Activated CD8-positive, alpha-beta memory T cell treated with anti-CD3 and anti-CD28 coated beads for 4 hours (primary cell): Measurements from ENCODE around the gene EAPP.
"Not testable (repeated sequence)": the region's sequence is repeated elsewhere in the genome, so short reads cannot be mapped to it uniquely, and the experiment has no call there.

Experiments
- DNase-seq, 2 donors: peaks; one replicate each; pipeline ENCODE4 v3.0.0-alpha.2; 2020; ENCODE audit warnings: low read depth in 2 of 2

The EAPP gene, protein sequence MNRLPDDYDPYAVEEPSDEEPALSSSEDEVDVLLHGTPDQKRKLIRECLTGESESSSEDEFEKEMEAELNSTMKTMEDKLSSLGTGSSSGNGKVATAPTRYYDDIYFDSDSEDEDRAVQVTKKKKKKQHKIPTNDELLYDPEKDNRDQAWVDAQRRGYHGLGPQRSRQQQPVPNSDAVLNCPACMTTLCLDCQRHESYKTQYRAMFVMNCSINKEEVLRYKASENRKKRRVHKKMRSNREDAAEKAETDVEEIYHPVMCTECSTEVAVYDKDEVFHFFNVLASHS

GRCh38 chr14:34539407-34540180 lies at the start of gene EAPP:
EAPP (minus strand) TSS chr14:34539701; CDS start chr14:34539628, 73 bp downstream.
- DNase-seq = peak; percentile 86 to 93

DNA sequence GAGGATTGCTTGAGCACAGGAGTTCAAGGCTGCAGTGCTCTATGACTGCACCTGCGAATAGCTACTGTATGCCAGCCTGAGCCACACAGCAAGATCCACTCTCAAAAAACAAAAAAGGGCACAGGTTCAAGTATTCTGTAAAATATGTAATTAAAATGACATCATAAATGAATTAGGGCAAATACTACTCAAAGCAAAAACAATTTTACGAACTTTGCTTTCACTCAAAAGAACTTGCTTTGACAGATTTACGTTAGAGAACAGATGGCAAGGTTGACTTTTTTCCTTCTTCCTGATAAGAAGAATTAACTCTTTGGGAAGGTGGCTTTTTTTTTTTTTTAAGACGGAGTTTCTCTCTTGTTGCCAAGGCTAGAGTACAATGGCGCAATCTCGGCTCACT lies 44.0 kb upstream of the EAPP start:
- no peak for DNase-seq

DNA sequence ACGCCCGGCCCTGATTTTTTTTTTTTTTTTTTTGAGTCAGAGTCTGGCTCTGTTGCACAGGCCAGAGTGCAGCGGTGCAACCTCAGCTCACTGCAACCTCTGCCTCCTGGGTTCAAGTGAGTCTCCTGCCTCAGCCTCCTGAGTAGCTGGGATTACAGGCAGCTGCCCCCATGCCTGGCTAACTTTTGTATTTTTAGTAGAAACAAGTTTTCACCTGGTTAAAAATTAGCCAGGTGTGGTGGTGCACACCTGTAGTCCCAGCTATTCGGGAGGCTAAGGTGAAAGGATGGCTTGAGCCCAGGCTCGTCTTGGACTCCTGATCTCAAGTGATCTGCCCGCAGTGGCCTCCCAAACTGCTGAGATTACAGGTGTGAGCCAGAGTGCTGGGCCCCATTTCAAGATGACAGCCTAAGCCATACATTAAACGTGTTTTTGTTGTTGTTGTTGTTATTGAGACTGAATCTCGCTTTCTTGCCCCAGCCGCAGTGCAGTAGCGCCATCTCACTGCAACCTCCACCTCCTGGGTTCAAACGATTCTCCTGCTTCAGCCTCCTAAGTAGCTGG lies 42.7 kb upstream of the EAPP start:
- no peak for DNase-seq

DNA sequence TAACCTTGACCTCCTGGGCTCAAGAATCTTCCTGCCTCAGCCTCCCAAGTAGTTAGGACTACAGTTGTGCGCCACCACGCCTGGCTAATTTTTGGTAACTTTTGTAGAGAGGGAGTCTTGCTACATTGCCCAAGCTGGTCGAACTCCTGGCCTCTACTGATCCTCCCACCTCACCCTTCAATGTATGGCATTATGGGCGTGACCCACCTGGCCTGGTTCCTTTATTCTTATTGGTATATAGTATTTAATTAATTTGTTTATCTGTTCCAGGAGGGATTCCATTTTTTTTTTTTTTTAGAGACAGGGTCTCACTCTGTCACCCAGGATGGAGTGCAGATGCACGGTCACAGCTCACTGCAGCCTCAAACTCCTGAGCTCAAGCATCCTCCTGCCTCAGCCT lies 40.9 kb upstream of the EAPP start:
- no peak for DNase-seq

GRCh38 chr14:34571771-34572170 lies 32.3 kb upstream of the EAPP start:
- DNase-seq = no peak

GRCh38 chr14:34569750-34570149 lies 30.2 kb upstream of the EAPP start:
- no peak for DNase-seq

GRCh38 chr14:34568803-34569202 lies 29.3 kb upstream of the EAPP start:
- DNase-seq = no peak

DNA sequence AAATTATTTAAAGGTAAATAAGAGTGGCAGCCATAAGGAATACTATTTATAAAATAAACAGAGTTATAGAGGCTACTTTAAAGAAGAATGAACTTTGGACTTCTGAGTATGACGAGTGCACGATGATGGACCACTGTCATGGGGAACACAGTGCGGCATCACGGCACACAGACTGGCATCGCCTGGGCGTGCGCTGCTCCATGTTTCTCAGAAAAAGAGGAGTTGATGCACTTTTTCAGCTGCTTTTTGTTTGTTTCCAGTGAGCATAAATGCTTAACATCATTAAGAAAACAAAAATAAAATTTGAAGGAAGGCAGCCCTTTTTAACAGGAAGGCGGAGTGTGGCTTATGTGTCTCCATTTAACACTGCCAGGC lies 23.3 kb upstream of the EAPP start:
- no peak for DNase-seq

DNA sequence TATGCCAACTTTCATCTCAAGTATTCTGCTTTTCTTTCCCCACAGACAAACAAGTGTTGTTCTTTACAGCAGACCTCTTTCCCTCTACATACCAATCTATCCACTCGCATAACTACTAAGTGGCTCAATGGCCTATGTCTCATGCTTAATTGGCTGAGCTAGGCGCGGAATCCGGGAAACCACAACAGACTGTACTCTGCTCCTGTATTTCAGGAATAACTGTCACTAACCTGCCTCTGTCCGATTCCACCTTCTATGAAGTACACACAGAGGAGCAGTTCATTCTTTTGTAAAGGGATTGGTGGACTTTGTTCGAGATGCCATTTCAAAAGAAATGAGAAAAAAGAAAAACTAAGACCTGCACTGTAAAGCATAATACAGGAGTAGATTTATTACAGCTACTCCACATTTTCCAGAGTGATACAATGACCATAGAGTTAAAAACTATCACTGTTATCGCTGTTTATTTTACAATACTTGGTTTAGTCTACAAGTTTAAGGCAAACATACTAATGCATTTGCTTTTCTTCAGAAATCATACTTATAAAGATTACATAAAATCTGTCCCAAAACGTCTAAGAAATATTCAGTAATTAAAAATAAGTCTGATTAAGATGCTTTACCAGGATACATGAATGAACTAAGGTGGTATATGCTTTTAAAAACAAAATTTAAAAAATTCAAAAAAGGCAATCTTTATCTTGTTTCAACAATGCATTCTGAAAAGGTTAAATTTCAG lies 22.7 kb upstream of the EAPP start:
- not testable (repeated sequence) for DNase-seq

GRCh38 chr14:34556498-34556829 lies 17.0 kb upstream of the EAPP start:
- not testable (repeated sequence) for DNase-seq

- DNase-seq = not testable (repeated sequence)
Observed at GRCh38 chr14:34555583-34556497, 16.3 kb upstream of the EAPP start.

DNA sequence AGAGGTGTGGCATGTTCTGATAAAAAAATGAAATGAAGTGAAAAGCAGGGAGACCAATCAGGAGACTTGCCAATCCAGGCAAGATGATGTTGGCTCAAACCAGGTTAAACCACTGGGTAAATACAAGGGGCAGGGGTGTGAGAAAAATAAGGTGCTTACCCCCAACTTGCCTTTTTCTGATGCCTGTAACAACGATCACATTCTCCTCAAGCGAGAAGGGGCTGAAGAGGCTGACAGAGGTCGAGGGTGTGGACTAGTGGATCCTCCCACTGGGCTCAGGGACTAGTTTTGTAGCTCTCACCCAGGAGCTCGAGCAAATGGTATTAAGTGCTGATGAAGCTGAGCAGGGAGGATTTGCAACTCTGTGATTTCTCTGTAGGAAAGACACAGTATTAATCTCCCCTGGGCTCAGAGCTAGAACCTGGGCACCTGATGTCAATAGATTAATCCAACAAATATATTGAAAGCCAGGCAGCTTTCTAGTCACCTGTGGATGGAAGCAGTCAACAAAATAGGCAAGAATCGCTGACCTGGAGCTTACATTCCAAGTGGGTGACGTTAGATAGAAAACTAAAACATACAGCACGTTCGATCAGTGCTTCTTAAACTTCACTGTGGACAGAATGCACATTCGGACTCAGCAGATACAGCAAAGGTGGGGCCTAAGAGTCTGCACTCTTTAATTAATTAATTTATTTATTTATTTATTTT lies 15.2 kb upstream of the EAPP start:
- no peak for DNase-seq

- not testable (repeated sequence) for DNase-seq
Observed at GRCh38 chr14:34549276-34549966, 9.9 kb upstream of the EAPP start.

DNA sequence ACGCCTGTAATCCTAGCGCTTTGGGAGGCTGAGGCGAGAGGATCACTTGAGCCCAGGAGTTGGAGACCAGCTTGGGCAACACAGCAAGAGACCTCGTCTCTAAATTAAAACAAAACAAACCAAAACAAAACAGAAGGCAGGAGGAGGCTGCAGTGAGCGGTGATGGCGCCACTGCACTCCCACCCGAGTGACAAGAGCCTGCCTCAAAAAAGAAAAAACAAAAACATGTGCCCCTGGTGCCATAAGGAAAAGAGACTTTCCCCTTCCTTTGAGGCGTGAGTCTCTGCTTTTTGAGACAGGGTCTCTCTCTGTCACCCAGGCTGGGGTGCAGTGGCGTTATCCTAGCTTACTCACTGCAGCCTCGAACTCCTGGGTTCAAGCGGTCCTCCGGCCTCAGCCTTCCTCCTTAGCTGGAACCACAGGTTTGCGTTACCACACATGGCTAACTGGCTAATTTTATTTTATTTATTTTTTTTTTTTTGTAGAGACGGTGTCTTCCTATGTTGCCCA lies 9.0 kb upstream of the EAPP start:
- DNase-seq = no peak

DNA sequence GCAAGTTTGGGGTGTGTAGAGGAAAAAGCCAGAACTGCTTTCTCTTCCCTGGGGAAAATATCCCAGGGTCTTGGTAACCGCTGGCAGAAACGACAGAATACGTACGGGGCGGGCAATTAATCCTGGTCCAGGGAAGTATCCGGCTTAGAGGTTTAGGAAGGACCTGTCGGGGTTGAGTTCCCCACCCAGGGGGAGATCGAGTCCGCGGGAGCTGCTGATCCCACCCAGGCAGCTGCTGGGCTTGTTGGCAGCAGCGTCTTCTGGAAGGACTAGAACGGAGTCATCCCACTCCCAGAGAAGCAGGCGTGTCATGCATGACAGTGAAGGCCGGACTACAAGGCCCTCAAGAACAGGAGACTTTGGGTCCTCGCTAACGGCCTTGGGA lies 7.6 kb upstream of the EAPP start:
- not testable (repeated sequence) for DNase-seq

- not testable (repeated sequence) for DNase-seq
Observed at GRCh38 chr14:34546272-34547135, 7.0 kb upstream of the EAPP start.

- not testable (repeated sequence) for DNase-seq
Observed at GRCh38 chr14:34540181-34541059, 919 bp upstream of the EAPP start.

DNA sequence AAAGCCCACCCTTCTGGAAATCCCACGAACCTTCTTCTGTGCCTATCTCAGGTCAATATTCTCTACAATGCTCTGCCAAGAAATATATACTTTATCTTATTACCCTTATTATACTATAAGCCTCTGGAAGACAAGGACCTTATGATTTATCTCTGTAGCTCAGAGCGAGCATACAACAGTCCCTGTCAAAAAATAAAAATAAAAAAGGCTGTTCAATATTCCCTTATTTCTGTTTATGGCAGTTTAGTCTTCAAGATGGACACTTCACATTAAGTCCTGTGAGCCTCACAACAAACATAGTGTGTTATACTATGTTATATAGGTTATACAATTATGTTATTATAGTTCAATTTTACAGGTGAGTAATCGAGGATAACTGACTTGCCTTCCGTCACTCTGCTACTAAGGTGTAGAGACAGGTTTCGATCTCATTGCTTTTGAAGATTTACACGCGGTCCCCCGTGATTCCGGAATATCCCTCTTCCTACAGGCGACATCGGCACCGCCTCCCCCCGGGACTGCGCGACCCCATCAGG lies 562 bp downstream of the EAPP start:
- no peak for DNase-seq
